Measurements from ENCODE around the gene GRIA1.

DNA sequence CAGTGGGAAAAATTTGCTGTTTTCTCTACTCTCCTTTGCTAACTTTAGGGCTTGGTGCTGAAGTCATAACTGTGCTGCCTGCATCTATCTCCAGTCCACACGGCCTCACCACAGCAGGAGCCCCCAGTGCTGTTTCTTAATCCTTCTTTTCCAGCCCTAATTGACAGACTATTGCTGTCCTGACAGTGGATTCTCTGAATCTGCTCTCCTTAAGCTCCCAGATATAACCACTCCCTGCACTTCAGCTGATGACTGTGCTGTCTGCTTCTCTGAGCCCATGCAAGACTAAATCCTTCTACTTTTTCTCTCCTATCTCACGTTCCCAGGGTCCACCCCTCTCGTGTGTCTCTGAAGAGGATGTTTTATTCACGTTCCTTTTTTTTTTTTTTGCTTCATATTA lies 19.7 kb upstream of the GRIA1 start:
- TF ChIP-seq EZH2 (IDR thresholded peaks at IDR 0.05): no peak
- TF ChIP-seq, protein P1, sequence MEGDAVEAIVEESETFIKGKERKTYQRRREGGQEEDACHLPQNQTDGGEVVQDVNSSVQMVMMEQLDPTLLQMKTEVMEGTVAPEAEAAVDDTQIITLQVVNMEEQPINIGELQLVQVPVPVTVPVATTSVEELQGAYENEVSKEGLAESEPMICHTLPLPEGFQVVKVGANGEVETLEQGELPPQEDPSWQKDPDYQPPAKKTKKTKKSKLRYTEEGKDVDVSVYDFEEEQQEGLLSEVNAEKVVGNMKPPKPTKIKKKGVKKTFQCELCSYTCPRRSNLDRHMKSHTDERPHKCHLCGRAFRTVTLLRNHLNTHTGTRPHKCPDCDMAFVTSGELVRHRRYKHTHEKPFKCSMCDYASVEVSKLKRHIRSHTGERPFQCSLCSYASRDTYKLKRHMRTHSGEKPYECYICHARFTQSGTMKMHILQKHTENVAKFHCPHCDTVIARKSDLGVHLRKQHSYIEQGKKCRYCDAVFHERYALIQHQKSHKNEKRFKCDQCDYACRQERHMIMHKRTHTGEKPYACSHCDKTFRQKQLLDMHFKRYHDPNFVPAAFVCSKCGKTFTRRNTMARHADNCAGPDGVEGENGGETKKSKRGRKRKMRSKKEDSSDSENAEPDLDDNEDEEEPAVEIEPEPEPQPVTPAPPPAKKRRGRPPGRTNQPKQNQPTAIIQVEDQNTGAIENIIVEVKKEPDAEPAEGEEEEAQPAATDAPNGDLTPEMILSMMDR (IDR thresholded peaks at IDR 0.05): no peak
- no peak for TF ChIP-seq EZH2phosphoT487 (IDR thresholded peaks at IDR 0.05)

Data from neural progenitor cell (in vitro differentiated cells).